GM19351 (cell line): ENCODE data around the gene TEX54.
"Not testable (repeated sequence)": the region's sequence is repeated elsewhere in the genome, so short reads cannot be mapped to it uniquely, and the experiment has no call there.

Experiments
- ATAC-seq: cut with Tn5 transposase; IDR thresholded peaks from one replicate; pipeline ENCODE4 v1.9.1; 2021; ENCODE audit warnings: mild to moderate bottlenecking, moderate library complexity; ENCODE audit not compliant: unreplicated experiment

TEX54 gene

DNA sequence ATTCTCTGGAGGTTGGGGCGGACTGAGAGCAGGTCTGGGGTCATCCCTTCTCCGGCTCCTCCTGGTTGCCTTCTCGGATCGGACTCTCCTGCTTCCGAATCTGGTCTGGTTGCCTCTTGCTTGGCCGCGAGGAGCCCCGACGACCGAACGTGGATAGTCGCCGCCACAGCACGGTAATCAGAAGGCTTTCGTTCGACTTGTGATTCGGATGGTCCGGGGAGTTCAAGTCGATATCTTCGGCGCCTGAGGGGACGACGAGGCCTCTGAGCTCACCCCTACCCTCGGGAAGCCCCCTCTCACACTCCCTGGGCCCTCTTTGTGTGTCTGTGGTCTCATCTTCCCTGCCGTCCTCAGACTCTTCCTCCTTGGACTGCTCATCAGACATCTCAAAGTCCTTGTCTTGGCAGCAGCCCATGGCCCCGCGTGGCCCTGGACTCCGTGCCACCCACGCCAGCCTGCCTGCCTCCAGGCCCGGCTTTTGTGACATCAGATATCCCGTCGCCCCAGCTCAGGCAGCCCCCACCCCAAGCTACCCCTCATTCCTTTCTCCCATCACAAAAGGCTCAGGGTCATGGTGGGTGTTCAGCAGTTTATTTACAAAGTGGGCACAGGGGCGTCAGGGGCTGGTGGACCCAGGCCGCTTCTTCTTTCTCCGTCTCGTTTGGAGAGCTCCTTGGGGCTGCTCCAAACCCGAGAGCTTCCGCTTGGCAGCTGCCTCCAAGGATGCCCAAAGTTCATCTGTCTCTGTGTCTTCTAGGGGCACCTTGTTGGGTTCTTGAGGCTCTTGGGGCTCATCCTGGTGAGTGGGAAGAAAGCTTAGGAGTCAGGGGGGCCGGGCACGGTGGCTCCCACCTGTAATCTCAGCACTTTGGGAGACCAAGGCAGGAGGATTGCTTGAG, at the start of gene TEX54:
Gene TEX54, minus strand, starts transcription at position 506 of the 899 bp plus-strand sequence.
- peak; percentile 17 for ATAC-seq

GRCh38 chr11:62882431-62882749, 49.7 kb upstream of the TEX54 start:
- no peak for ATAC-seq

DNA sequence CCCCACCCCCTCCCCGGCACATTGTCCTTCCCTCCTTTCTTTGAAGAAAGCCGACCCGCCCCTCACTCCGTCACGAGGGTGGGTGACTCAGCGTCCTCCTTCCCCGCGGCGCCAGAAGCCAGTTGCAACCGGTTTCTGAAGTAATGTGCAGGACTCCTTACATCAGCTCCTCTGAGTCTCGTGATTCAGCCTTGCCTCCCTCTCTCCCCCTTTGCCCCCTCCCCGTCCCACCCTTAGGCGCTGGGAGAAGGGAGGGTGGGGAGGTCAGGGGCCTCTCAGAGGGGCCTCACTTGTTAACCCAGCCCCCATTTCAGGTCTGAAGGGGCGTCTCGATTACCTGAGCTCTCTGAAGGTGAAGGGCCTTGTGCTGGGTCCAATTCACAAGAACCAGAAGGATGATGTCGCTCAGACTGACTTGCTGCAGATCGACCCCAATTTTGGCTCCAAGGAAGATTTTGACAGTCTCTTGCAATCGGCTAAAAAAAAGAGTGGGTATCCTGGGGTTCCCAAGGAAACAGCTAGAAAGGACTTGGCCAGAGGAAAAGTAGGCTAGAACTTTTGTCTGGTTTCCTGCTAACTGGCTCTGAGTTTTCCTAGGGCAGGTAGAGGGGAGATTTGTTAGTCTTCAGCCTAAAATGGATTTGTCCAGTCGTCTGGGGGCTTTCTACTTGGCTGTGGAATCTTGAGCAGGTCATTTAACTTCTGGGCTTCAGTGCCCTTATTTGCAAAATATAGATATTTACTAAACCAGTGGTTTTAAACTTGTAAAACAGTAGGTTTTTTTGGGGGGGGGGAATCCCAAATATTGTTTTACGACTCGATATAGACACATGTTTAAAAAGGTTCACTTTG, 49.2 kb upstream of the TEX54 start:
- ATAC-seq = peak; percentile 53

GRCh38 chr11:62880803-62881578, 48.4 kb upstream of the TEX54 start, which contains the start of gene SLC3A2:
TSS of gene SLC3A2 (plus strand) at chr11:62880896. CDS start at chr11:62881024, 128 bp downstream.
- peak; percentile 72 for ATAC-seq

- ATAC-seq = peak; percentile 29
These were observed 47.7 kb upstream of the TEX54 start for GRCh38 chr11:62880231-62880802.

GRCh38 chr11:62879235-62879978, 46.8 kb upstream of the TEX54 start:
- ATAC-seq = no peak

- no peak for ATAC-seq
These were observed 44.1 kb upstream of the TEX54 start for GRCh38 chr11:62876712-62877111.

DNA sequence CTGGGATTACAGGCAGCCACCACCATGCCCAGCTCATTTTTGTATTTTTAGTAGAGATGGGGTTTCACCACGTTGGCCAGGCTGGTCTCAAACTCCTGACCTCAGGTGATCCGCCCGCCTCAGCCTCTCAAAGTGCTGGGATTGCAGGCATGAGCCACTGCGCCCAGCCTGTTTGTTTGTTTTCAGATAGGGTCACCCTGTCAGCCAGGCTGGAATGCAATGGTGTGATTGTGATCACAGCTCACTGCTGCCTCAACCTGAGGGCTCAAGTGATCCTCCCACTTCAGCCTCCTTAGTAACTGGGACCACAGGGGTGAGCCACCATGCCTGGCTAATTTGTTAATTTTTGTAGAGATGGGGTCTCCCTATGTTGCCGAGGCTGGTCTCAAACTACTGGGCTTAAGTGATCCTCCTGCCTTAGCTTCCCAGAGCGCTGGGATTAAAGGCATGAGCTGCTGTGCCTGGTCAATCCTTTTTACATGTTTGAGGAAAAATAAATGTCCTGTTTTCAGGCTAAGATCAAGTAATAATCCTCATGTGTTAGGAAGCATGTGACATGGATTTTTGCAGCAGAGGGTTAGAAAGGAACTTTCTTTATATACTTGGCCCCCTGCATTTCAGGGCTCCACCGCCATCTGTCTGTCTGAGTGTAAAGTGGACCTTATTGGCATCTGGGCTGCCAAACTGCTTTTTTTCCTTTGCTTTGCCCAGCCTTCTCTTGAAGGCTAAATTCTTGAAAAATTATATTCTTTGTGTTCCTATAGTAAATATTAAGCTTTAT, 43.2 kb upstream of the TEX54 start:
- no peak for ATAC-seq

GRCh38 chr11:62874851-62875250, 42.2 kb upstream of the TEX54 start:
- no peak for ATAC-seq

DNA sequence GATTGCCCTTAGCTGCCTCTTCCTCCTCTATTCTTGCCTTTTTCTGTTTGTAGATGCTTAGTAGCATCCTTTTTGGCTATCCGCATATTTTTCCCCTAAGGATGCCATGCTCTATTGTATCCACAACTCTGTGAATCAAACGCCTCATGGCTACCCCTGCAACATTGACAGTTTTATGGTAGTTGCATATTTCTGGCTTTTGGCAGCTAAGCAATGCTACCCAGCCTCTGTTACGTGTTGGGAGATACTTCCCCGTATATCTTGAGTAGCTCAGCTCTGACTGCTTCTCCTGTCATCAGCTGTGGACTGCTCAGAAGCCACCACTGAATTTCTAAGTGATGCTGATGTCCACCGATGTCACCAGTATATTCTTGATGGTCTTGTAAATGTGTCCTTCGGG, 33.0 kb upstream of the TEX54 start:
- no peak for ATAC-seq

GRCh38 chr11:62863687-62864335, 31.2 kb upstream of the TEX54 start:
- no peak for ATAC-seq

DNA sequence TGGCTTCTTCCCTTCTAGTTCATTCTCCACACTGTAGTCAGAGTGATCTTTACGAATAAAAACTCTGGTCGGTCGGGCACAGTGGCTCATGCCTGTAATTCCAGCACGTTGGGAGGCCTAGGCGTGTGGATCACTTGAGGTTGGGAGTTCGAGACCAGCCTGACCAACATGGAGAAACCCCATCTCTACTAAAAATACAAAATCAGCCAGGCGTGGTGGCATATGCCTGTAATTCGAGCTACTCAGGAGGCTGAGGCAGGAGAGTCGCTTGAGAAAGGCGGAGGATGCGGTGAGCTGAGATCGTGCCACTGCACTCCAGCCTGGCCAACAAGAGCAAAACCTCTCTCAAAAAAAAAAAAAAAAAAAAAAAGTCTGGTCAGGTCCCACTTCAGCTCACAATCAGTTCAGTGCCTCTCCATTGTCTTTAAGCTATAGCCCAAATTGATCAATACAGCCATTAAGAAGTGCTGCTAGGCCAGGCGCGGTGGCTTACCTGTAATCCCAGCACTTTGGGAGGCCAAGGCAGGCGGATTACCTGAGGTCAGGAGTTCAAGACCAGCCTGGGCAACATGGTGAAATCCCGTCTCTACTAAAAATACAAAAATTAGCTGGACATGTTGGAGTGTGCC, 29.0 kb upstream of the TEX54 start:
- not testable (repeated sequence) for ATAC-seq

- ATAC-seq = no peak
These were observed 28.4 kb upstream of the TEX54 start for GRCh38 chr11:62860835-62861563.

DNA sequence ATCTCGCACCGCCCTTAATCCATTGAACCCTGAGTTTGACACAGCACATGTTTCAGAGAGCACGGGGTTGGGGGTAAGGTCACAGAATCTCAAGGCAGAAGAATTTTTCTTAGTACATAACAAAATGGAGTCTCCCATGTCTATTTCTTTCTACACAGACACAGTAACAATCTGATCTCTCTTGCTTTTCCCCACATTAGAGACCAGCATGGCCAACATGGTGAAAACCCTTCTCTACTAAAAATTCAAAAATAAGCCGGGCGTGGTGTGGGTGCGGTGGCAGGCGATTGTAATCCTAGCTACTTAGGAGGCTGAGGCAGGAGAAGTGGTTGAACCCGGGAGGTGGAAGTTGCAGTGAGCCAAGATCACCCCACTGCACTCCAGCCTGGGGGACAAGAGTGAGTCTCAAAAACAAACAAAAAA, 26.7 kb upstream of the TEX54 start:
- not testable (repeated sequence) for ATAC-seq

- ATAC-seq = no peak
These were observed 25.6 kb upstream of the TEX54 start for GRCh38 chr11:62858201-62858600.

DNA sequence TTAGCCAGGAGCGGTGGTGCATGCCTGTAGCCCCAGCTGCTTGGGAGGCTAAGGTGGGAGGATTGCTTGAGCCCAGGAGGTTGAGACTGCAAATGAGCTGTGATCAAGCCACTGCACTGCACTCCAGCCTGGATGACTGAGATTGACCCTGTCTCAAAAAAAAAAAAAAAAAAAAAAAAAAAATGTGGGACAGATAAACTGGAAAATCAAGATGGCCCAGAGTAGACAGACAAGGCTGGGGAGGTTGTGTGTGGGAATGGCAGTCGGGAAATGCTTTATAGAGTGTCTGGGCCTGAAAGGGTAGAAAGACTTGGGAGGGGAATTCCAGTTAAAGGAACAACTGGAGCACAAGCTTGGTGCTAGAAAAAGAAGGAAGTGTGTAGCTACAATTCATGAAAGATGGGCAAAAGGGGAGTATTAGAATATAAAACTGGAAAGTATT, 24.9 kb upstream of the TEX54 start:
- ATAC-seq = no peak

- no peak for ATAC-seq
These were observed 23.8 kb upstream of the TEX54 start for GRCh38 chr11:62856333-62856895.
